HG03565 (cell line): ENCODE results near the gene SHKBP1.
"Not testable (repeated sequence)": the region's sequence is repeated elsewhere in the genome, so short reads cannot be mapped to it uniquely, and the experiment has no call there.

Experiments
- ATAC-seq: cut with Tn5 transposase; IDR thresholded peaks from one replicate; pipeline ENCODE4 v1.9.1; 2021; ENCODE audit warnings: mild to moderate bottlenecking, moderate library complexity; ENCODE audit not compliant: unreplicated experiment

Gene SHKBP1

GRCh38 chr19:40613690-40614621, 37.3 kb downstream of the SHKBP1 start:
- peak; percentile 41 for ATAC-seq

- ATAC-seq = no peak
These were observed 38.1 kb downstream of the SHKBP1 start for GRCh38 chr19:40614622-40615411.

- no peak for ATAC-seq
These were observed 39.5 kb downstream of the SHKBP1 start for GRCh38 chr19:40616178-40616577.

- ATAC-seq = no peak
These were observed 40.3 kb downstream of the SHKBP1 start for GRCh38 chr19:40616941-40617340.

- ATAC-seq = no peak
These were observed 41.3 kb downstream of the SHKBP1 start for GRCh38 chr19:40617961-40618360.

GRCh38 chr19:40619333-40620160, 42.9 kb downstream of the SHKBP1 start:
- ATAC-seq = no peak

- ATAC-seq = no peak
These were observed 43.5 kb downstream of the SHKBP1 start for GRCh38 chr19:40620161-40620485.

- ATAC-seq = no peak
These were observed 44.6 kb downstream of the SHKBP1 start for GRCh38 chr19:40621283-40621682.

- ATAC-seq = no peak
These were observed 45.5 kb downstream of the SHKBP1 start for GRCh38 chr19:40621966-40622772.

- ATAC-seq = no peak
These were observed 46.1 kb downstream of the SHKBP1 start for GRCh38 chr19:40622773-40623075.

- ATAC-seq = no peak
These were observed 47.0 kb downstream of the SHKBP1 start for GRCh38 chr19:40623403-40624251.

GRCh38 chr19:40624369-40625153, 47.9 kb downstream of the SHKBP1 start:
- ATAC-seq = not testable (repeated sequence)

- ATAC-seq = no peak
These were observed 48.9 kb downstream of the SHKBP1 start for GRCh38 chr19:40625406-40626120.

GRCh38 chr19:40626918-40627317, 50.2 kb downstream of the SHKBP1 start:
- no peak for ATAC-seq

- no peak for ATAC-seq
These were observed 51.0 kb downstream of the SHKBP1 start for GRCh38 chr19:40627486-40628279.

GRCh38 chr19:40629346-40629745, 52.7 kb downstream of the SHKBP1 start:
- no peak for ATAC-seq

GRCh38 chr19:40630571-40631160, 54.0 kb downstream of the SHKBP1 start:
- no peak for ATAC-seq
